ENCODE data around the gene C2orf49.

- TF ChIP-seq SNAI2 (CRISPR knock-in tag; IDR thresholded peaks at IDR 0.05) (no peak), PATZ1 (CRISPR knock-in tag; IDR thresholded peaks at IDR 0.05; ENCODE audit: borderline replicate concordance) (no peak), CREB5 (CRISPR knock-in tag; IDR thresholded peaks at IDR 0.05; ENCODE audit: low read depth) (no peak), TCF4 (CRISPR knock-in tag; IDR thresholded peaks at IDR 0.05; ENCODE audit: borderline replicate concordance) (no peak), RARB (CRISPR knock-in tag; IDR thresholded peaks at IDR 0.05) (no peak), ARNTL (CRISPR knock-in tag; IDR thresholded peaks at IDR 0.05; ENCODE audit: borderline replicate concordance, low read depth) (0 out of 2 replicates have a peak, but pooled peaks have one; percentile 40), GLIS3 (CRISPR knock-in tag; IDR thresholded peaks at IDR 0.05) (no peak), ZFP30 (CRISPR knock-in tag; IDR thresholded peaks at IDR 0.05) (no peak), ZFP3 (CRISPR knock-in tag; IDR thresholded peaks at IDR 0.05) (no peak), OSR1 (CRISPR knock-in tag; IDR thresholded peaks at IDR 0.05) (no peak), POU6F1 (CRISPR knock-in tag; IDR thresholded peaks at IDR 0.05; ENCODE audit: borderline replicate concordance, low read depth) (no peak), ZNF8 (CRISPR knock-in tag; IDR thresholded peaks at IDR 0.05) (no peak), TOX (CRISPR knock-in tag; IDR thresholded peaks at IDR 0.05; ENCODE audit: borderline replicate concordance) (no peak)
Observed at GRCh38 chr2:105336786-105337121, 586 bp upstream of the C2orf49 start.

Measured in SK-N-SH treated with all-trans-retinoic acid at 6 μM for 48 hours (cell line).